ENCODE data around the gene OR5K3. TPM values are rescaled to one million over a fixed set of nuclear protein-coding genes. Genes with fewer than 3 reads are reported as not detected.

OR5K3 gene
- total RNA-seq, 1 donor from 2014 or later: not detected

- Histone ChIP-seq H3K4me1 (no peaks in the 10 kb centered on the region), H3K9me3 (peaks cover 15% of the 10 kb centered on the region), H3K4me3 (no peak overlapping the region), H3K36me3 (no peaks in the 10 kb centered on the region), H3K27ac (no peak overlapping the region), H3K27me3 (ENCODE audit: low read depth) (no peaks in the 10 kb centered on the region)
- intact Hi-C loops (cut with DNase I): no loop called here
- no peak for DNase-seq
- TF ChIP-seq CTCF (IDR thresholded peaks at IDR 0.05): no peak
- no peak for ATAC-seq
Observed at GRCh38 chr3:98359250-98359649, 31.2 kb upstream of the OR5K3 start.

- intact Hi-C loops (cut with DNase I): no loop called here
- no peak overlapping the region for H3K4me3 ChIP-seq
- ATAC-seq (no peak), DNase-seq (no peak)
- no peak overlapping the region for H3K27ac ChIP-seq
- no peak for TF ChIP-seq CTCF (IDR thresholded peaks at IDR 0.05)
- H3K27me3 ChIP-seq (ENCODE audit: low read depth): no peaks in the 10 kb centered on the region
- H3K36me3 ChIP-seq: no peaks in the 10 kb centered on the region
- no peaks in the 10 kb centered on the region for H3K4me1 ChIP-seq
- H3K9me3 ChIP-seq: peaks cover 15% of the 10 kb centered on the region
Observed at GRCh38 chr3:98359993-98360675, 30.3 kb upstream of the OR5K3 start.

GRCh38 chr3:98360681-98361080 is 29.8 kb upstream of the OR5K3 start:
- TF ChIP-seq CTCF (IDR thresholded peaks at IDR 0.05): no peak
- Histone ChIP-seq H3K36me3 (no peaks in the 10 kb centered on the region), H3K9me3 (peaks cover 15% of the 10 kb centered on the region), H3K27ac (no peak overlapping the region), H3K4me1 (no peaks in the 10 kb centered on the region), H3K27me3 (ENCODE audit: low read depth) (no peaks in the 10 kb centered on the region), H3K4me3 (no peak overlapping the region)
- ATAC-seq: no peak
- DNase-seq: no peak
- intact Hi-C loops (cut with DNase I): no loop called here

GRCh38 chr3:98361289-98361688 is 29.2 kb upstream of the OR5K3 start:
- Histone ChIP-seq H3K4me1 (no peaks in the 10 kb centered on the region), H3K27ac (no peak overlapping the region), H3K27me3 (ENCODE audit: low read depth) (no peaks in the 10 kb centered on the region), H3K9me3 (peaks cover 15% of the 10 kb centered on the region), H3K4me3 (no peak overlapping the region), H3K36me3 (no peaks in the 10 kb centered on the region)
- intact Hi-C loops (cut with DNase I): no loop called here
- TF ChIP-seq CTCF (IDR thresholded peaks at IDR 0.05): no peak
- ATAC-seq: no peak
- DNase-seq: no peak

- DNase-seq: no peak
- no peaks in the 10 kb centered on the region for H3K9me3 ChIP-seq
- H3K4me3 ChIP-seq: no peak overlapping the region
- intact Hi-C loops (cut with DNase I): no loop called here
- no peaks in the 10 kb centered on the region for H3K4me1 ChIP-seq
- no peak for ATAC-seq
- TF ChIP-seq CTCF (IDR thresholded peaks at IDR 0.05): no peak
- H3K27ac ChIP-seq: no peak overlapping the region
- H3K36me3 ChIP-seq: no peaks in the 10 kb centered on the region
- H3K27me3 ChIP-seq (ENCODE audit: low read depth): no peaks in the 10 kb centered on the region
Observed at GRCh38 chr3:98367464-98368246, 22.8 kb upstream of the OR5K3 start.

Measured in lower lobe of right lung (tissue), 2 donors.